ENCODE data around the gene MRAS. TPM values are rescaled to one million over a fixed set of nuclear protein-coding genes. Genes with fewer than 3 reads are reported as not detected.

The MRAS gene
- total RNA-seq, 2 donors from 2014 or later: 58.6 to 62.3 TPM

GRCh38 chr3:138390582-138390932 is 42.2 kb downstream of the MRAS start:
- peaks cover 17 to 32% of the 10 kb centered on the region in 2 donors for H3K4me1 ChIP-seq (ENCODE audit: control insufficient read depth in 1 of 2, low read depth in 2 of 2)
- H3K27ac ChIP-seq: peak overlapping the region in 1 of 2 donors; percentile 46
- H3K4me3 ChIP-seq: no peak overlapping the region
- ATAC-seq (ENCODE audit: insufficient number of reproducible peaks, low FRiP score, low read depth): no peak
- H3K27me3 ChIP-seq (replicated peaks; ENCODE audit: insufficient read depth): no peaks in the 10 kb centered on the region
- H3K9me3 ChIP-seq: no peaks in the 10 kb centered on the region
- TF ChIP-seq CTCF (IDR thresholded peaks at IDR 0.05): no peak
- no peak for DNase-seq (ENCODE audit: low spot score)
- H3K36me3 ChIP-seq: no peaks in the 10 kb centered on the region

GRCh38 chr3:138394156-138394555 is 45.8 kb downstream of the MRAS start:
- no peak overlapping the region for H3K4me3 ChIP-seq
- DNase-seq (ENCODE audit: low spot score) (no peak), ATAC-seq (ENCODE audit: insufficient number of reproducible peaks, low FRiP score, low read depth) (no peak)
- H3K27me3 ChIP-seq (replicated peaks; ENCODE audit: insufficient read depth): no peaks in the 10 kb centered on the region
- no peaks in the 10 kb centered on the region for H3K9me3 ChIP-seq
- no peak overlapping the region for H3K27ac ChIP-seq
- TF ChIP-seq CTCF (IDR thresholded peaks at IDR 0.05): no peak
- H3K4me1 ChIP-seq (ENCODE audit: control insufficient read depth in 1 of 2, low read depth in 2 of 2): peaks cover 15 to 35% of the 10 kb centered on the region in 2 donors
- no peaks in the 10 kb centered on the region for H3K36me3 ChIP-seq

GRCh38 chr3:138394686-138395085 is 46.3 kb downstream of the MRAS start:
- DNase-seq (ENCODE audit: low spot score) (no peak), ATAC-seq (ENCODE audit: insufficient number of reproducible peaks, low FRiP score, low read depth) (no peak)
- no peaks in the 10 kb centered on the region for H3K27me3 ChIP-seq (replicated peaks; ENCODE audit: insufficient read depth)
- TF ChIP-seq CTCF (IDR thresholded peaks at IDR 0.05): no peak
- no peaks in the 10 kb centered on the region for H3K9me3 ChIP-seq
- H3K4me1 ChIP-seq (ENCODE audit: control insufficient read depth in 1 of 2, low read depth in 2 of 2): peaks cover 10 to 29% of the 10 kb centered on the region in 2 donors
- no peak overlapping the region for H3K27ac ChIP-seq
- H3K36me3 ChIP-seq: no peaks in the 10 kb centered on the region
- H3K4me3 ChIP-seq: no peak overlapping the region

GRCh38 chr3:138395865-138396751 is 47.7 kb downstream of the MRAS start:
- DNase-seq (ENCODE audit: low spot score): no peak

More at GRCh38 chr3:138395865-138396751, 47.7 kb downstream of the MRAS start:
- Histone ChIP-seq H3K27ac (no peak overlapping the region), H3K27me3 (replicated peaks; ENCODE audit: insufficient read depth) (no peaks in the 10 kb centered on the region), H3K36me3 (peaks cover under 1% of the 10 kb centered on the region), H3K4me1 (ENCODE audit: control insufficient read depth in 1 of 2, low read depth in 2 of 2) (peaks cover 0 to 15% of the 10 kb centered on the region in 2 donors), H3K9me3 (no peaks in the 10 kb centered on the region), H3K4me3 (no peak overlapping the region)
- ATAC-seq (ENCODE audit: insufficient number of reproducible peaks, low FRiP score, low read depth): no peak
- TF ChIP-seq CTCF (IDR thresholded peaks at IDR 0.05): no peak

Data from thoracic aorta (tissue), 2 donors.